ENCODE measurements around the gene SYP.
"Not testable (repeated sequence)": the region's sequence is repeated elsewhere in the genome, so short reads cannot be mapped to it uniquely, and the experiment has no call there.

SYP gene

GRCh38 chrX:49188468-49189076 is 11.4 kb downstream of the SYP start:
- DNase-seq = no peak

DNA sequence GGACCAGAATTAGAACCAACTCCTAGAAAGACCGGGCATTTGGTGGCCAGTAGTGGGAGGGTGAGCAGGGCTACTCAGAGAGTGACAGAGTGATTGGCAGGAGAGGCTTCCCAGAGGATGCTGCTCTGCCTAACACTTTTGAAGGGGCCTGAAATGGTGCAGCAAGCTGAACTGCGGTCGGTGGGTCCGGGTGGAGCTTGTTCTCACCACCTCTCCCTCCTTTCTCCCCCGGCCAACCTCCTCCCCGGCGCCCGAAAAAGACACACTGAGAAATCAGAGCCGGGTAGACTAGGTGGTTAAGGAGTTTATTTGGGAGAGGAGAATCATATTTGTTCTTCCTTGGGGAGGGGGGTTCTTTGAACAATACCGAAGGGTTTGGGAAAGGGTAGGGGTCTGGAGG is 12.5 kb downstream of the SYP start:
- DNase-seq = no peak

DNA sequence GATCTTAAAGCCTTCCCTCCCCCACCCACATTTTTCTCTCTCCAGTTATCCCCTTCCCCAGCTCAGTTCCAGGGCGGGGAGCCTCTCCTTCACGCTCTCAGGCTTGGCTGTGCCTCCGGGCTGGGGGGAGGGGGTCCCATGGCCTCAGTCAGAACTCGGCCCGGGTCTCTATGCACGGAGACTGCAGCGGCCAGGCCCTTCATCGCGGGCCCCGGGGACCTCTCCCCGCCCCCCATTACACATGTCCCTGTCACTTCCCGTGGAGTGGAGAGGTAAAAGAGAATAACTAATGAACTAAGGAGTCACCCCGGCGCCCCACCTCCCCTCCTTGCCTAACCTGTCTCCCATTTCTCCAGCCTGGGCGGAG is 13.0 kb downstream of the SYP start:
- no peak for DNase-seq

GRCh38 chrX:49186125-49187027 is 13.6 kb downstream of the SYP start, which contains the start of gene PRICKLE3:
Gene PRICKLE3 (minus strand): TSS chrX:49186373. CDS start chrX:49186297, 76 bp downstream.
- peak; percentile 55 for DNase-seq

GRCh38 chrX:49184294-49185281 is 15.4 kb downstream of the SYP start:
- DNase-seq = no peak

DNA sequence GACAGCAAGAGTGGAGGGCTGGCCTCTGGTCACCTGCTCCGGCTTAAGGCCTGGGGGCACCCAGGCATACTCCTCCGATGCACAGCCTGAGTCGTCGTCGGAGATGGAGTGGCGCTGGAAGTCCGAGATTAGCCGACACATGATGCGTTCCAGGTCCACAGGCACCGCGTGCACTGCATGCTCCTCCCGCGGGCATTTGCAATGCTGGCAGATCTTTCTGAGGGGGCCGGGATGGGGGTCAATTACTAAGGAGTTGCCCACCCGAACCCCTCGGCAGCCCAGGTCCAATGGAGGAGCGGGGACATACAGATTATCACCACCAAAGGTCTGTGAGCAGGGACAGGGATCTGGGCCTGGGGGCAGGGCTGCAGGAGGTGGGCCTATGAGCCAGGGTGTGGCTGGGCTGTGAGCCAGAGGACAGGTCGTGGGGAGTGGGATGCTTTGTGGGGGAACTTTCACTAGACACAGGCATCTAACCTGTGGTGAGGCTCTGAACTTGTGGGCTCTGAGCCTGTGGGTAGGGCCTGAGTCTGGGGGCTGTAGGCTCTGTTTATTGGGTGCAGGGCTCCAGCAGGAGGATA is 16.2 kb downstream of the SYP start:
- DNase-seq = no peak

GRCh38 chrX:49179358-49179757 is 20.6 kb downstream of the SYP start:
- DNase-seq = no peak

DNA sequence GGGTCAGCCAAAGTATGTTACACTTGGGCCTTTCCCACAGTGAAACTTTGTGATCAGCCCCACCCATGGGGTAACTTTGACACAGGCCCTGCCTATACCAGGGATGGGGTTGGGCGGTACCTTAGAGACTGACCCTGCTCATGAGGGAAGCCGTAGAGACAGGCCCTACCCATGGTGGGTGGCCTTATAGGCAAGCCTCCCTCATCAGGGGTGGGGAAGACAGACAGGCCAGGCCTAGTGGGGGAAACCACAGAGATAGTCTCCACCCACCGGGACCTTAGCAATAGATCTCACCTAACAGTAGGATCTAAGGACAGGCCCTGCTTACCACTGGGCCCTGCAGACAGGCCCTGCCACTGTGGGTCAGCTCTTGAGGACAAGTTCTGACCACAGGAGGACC is 21.5 kb downstream of the SYP start:
- no peak for DNase-seq

- no peak for DNase-seq
Measured at GRCh38 chrX:49177873-49178480, 22.0 kb downstream of the SYP start.

DNA sequence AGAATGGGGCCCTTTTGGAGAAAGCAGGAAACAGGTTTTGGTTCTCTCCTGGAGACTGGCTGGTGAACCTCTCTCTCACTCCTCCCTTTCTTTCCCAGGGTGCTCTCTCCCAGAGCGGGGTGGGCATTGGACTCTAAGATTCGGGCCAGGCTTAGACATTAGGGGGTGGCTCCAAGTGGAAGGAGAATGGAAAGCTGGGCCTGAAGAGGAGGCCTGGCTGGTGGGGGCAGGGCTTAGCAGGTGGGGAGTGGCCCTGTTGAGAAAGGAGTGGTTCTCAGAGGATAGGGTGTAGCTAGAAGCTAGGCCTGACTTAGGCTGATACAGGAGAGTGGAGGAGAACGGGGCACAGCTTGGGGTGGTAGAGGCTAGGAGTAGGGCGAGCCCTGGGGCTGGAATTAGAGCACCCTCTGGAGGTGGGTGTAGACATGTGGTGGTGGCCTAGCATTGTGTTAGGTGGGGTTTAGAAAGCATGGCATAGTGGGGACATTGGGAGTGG is 22.6 kb downstream of the SYP start:
- no peak for DNase-seq

GRCh38 chrX:49176421-49177326 is 23.3 kb downstream of the SYP start:
- no peak for DNase-seq

DNA sequence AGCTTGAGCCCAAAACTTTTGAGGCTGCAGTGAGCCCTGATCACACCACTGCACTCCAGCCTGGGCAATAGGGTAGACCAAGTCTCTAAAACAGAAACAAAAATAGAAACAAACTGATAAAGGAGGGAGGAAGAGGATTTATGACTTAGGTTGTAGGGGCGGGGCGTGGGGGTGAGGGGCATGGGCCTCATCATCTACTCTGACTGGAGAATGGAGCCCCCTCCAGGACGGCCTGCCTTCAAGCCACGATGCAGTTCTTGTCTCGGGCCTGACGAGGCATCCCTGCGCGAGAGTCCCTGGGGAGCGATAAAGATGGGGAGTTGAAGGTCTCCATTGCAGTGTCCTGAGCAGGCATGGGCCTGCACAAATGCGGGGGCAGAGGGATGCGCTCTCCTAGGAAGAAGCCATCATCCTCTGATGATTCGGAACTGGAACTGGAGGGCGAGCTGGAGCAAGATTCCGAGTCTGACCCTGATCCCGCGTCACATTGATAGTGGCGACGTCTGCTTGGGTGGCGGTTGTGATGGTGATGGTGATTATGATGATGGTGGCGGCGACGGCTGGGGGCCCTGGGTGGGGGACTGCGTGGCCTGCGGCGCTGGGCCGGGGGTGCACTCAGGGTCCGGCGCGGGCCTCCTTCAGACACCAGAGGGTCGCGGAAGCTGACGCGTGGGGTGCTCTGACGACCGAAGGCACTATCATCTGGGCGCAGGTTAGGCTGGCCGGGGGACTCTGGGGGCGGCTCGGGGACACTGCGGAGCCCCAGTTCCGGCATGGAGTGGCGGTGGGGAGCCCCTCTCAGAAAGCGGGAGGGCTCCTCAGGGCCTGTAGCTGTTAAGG is 24.3 kb downstream of the SYP start:
- no peak for DNase-seq

- no peak for DNase-seq
Measured at GRCh38 chrX:49174723-49175122, 25.3 kb downstream of the SYP start.

GRCh38 chrX:49173544-49173943 is 26.4 kb downstream of the SYP start:
- not testable (repeated sequence) for DNase-seq

GRCh38 chrX:49172280-49172780 is 27.7 kb downstream of the SYP start:
- DNase-seq = peak; percentile 47

GRCh38 chrX:49171752-49172279 is 28.2 kb downstream of the SYP start, which contains the start of gene PLP2:
Gene PLP2 (plus strand): TSS chrX:49171898. CDS start chrX:49172001, 103 bp downstream.
- DNase-seq = peak; percentile 74

DNA sequence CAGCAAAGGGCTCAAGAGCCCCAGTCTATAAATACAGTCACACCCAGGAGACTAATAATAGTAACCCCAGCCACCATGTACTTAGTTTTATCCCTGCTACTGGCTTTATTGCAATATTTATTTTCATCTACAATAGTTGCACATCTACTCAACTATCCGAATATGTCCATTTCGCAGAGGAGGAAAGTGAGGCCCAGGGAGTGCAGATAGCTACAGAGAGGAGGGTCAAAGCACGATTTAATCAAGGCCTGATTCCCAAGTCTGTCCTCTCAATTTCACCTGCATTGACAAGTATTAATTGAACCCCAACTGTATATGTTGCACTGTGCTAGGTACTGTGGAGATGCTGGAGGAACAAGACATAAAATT is 32.3 kb downstream of the SYP start:
- no peak for DNase-seq

- DNase-seq = peak; percentile 47
Measured at GRCh38 chrX:49166914-49167739, 32.9 kb downstream of the SYP start.

All from activated CD4-positive, alpha-beta T cell treated with anti-CD3 and anti-CD28 coated beads for 1 hour (primary cell).